GM12873 (cell line): ENCODE results near the gene SMOC1.

Experiments used
- TF ChIP-seq, protein P1 (sequence below): IDR thresholded peaks from 2 replicates; pipeline ENCODE4 v1.5.1; 2012; ENCODE audit warnings: low read depth, mild to moderate bottlenecking, moderate library complexity, low read length, control low read depth; ENCODE audit not compliant: insufficient read depth; ENCODE audit errors: missing control alignments

The SMOC1 gene

DNA sequence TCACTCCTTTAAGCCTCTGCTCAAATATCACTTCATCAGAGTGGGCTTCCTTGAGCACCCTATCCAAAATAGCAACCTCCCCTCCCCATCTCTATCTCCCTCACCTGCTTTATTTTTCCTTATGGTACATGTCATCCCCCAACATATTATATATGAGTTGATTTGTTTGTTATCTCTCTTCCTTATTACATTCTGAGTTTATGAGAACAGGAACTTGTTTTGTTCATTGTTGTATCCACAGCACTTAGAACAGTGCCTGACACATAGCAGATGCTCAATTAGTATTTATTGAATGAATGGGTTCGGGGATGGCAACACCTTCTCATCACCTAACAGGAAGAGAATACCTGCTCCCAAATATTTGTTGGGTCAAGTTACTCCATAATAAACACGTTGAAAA is 24.6 kb upstream of the SMOC1 start:
- TF ChIP-seq, protein P1, sequence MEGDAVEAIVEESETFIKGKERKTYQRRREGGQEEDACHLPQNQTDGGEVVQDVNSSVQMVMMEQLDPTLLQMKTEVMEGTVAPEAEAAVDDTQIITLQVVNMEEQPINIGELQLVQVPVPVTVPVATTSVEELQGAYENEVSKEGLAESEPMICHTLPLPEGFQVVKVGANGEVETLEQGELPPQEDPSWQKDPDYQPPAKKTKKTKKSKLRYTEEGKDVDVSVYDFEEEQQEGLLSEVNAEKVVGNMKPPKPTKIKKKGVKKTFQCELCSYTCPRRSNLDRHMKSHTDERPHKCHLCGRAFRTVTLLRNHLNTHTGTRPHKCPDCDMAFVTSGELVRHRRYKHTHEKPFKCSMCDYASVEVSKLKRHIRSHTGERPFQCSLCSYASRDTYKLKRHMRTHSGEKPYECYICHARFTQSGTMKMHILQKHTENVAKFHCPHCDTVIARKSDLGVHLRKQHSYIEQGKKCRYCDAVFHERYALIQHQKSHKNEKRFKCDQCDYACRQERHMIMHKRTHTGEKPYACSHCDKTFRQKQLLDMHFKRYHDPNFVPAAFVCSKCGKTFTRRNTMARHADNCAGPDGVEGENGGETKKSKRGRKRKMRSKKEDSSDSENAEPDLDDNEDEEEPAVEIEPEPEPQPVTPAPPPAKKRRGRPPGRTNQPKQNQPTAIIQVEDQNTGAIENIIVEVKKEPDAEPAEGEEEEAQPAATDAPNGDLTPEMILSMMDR, result no peak

- TF ChIP-seq, protein P1, result no peak
Measured at GRCh38 chr14:69855180-69855832, 23.9 kb upstream of the SMOC1 start.

DNA sequence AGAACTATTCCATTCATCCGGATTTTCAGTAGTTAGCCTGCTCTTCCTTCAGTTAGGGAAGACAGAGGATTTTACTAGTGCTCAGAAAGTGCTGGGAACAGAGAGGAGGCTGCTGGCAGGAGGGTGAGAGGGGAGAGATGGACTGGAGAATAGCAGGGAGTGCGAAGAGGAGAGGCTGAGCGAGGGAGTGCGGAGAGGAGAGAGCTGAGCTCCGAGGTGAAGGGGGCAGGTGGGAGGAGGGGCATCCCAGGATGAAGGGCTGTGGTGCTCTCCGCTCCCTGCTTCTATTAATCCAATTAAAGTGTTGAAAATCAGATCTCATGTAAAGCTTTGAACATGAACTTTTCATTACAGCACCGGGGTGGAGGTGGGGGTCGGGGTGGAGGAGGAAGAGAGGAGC is 20.4 kb upstream of the SMOC1 start:
- TF ChIP-seq, protein P1, result no peak

- TF ChIP-seq, protein P1, result no peak
Measured at GRCh38 chr14:69859591-69859990, 19.6 kb upstream of the SMOC1 start.

- TF ChIP-seq, protein P1, result no peak
Measured at GRCh38 chr14:69860221-69860620, 19.0 kb upstream of the SMOC1 start.

DNA sequence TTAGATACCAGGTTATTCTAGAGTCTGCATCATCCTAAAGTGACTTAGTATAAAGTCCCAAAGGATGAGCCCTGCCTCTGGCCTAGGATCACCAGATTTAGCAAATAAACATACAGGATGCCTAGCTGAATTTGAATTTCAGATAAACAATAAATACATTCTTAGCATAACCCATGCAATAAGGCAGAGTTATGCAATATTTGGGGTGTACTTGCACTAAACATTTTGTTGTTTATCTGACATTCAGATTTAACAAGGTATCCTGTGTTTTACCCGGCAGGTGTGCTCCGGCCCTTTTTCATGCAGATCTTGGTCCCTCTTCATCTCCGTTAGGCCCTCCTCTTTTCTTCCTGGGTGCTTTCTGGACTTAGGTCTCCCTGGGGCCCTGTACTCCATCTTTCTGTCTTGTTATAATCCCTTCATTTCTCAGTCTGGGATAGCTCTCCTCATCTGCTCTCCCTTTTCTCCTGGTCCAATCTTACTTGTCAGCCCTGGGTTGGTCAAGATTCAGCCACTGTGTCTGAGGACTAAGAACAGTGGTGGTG is 18.1 kb upstream of the SMOC1 start:
- TF ChIP-seq, protein P1, result no peak

DNA sequence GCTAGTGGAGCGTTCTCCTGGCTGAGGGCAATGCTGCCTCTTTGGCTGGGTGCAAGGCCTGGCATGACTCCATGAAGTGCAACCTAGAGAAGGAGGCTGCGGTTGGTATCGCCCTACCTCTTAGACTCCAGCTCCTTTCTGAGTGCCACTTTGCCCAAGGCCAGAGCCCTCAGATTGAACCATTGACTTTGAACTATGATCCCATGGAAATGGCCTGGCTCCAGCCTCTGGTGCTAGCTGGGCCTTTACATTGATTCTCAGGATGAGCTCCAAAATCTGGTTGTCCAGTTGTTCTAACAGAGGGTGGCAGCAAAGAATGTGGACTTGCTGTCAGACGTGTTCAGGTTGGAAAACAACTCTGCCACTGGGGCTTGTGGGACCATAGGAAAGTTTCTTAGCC is 16.1 kb upstream of the SMOC1 start:
- TF ChIP-seq, protein P1, result no peak
